ENCODE measurements around the gene MAX. TPM values are rescaled to one million over a fixed set of nuclear protein-coding genes. Genes with fewer than 3 reads are reported as not detected.

Gene MAX
- total RNA-seq, 4 donors from 2014 or later, result 61.8 to 87.1 (median 80.9) TPM

- H3K4me3 ChIP-seq, result no peak overlapping the region
- H3K9me3 ChIP-seq, result no peaks in the 10 kb centered on the region
- 92% methylated on average over 2 of the region's 23 CpGs; no CpG with 5 or more reads in 1 of the 2 donors for WGBS, 2 donors (ENCODE audit: low coverage in 1 of 2)
- H3K36me3 ChIP-seq, result peaks cover 0 to 45% of the 10 kb centered on the region in 2 donors
- TF ChIP-seq, protein P1, sequence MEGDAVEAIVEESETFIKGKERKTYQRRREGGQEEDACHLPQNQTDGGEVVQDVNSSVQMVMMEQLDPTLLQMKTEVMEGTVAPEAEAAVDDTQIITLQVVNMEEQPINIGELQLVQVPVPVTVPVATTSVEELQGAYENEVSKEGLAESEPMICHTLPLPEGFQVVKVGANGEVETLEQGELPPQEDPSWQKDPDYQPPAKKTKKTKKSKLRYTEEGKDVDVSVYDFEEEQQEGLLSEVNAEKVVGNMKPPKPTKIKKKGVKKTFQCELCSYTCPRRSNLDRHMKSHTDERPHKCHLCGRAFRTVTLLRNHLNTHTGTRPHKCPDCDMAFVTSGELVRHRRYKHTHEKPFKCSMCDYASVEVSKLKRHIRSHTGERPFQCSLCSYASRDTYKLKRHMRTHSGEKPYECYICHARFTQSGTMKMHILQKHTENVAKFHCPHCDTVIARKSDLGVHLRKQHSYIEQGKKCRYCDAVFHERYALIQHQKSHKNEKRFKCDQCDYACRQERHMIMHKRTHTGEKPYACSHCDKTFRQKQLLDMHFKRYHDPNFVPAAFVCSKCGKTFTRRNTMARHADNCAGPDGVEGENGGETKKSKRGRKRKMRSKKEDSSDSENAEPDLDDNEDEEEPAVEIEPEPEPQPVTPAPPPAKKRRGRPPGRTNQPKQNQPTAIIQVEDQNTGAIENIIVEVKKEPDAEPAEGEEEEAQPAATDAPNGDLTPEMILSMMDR (IDR thresholded peaks at IDR 0.05), result no peak
- TF ChIP-seq EP300 (IDR thresholded peaks at IDR 0.05), result no peak
- no peak for TF ChIP-seq POLR2A (IDR thresholded peaks at IDR 0.05)
- TF ChIP-seq POLR2AphosphoS5 (IDR thresholded peaks at IDR 0.05), result no peak
- no peak overlapping the region for H3K27ac ChIP-seq
- no peaks in the 10 kb centered on the region for H3K27me3 ChIP-seq
- H3K4me1 ChIP-seq, result no peaks in the 10 kb centered on the region
- no peak for ATAC-seq
These were observed 47.7 kb downstream of the MAX start for GRCh38 chr14:65054471-65055085.

DNA sequence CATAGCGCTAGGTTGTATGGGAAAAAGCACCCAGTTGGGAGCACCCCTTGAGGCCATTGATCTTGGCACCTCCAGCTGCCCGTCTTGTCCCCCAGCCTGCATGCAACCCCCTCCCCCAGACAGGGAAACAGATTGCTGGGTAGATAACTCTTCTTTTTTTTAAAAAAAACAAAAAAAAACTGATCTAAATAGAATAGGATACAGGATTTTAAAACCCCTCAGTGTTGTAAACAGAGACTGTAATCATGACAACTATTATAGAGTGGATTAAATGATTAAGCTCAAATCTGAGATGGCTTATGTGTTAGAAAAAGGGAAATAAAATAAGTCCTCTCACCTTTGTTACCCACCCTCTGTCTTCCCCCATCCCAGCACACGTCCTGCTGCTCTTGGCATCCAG, 48.9 kb downstream of the MAX start:
- ATAC-seq, result no peak
- Histone ChIP-seq H3K36me3 (peaks cover 0 to 51% of the 10 kb centered on the region in 2 donors), H3K27me3 (no peaks in the 10 kb centered on the region), H3K4me1 (no peaks in the 10 kb centered on the region), H3K27ac (no peak overlapping the region), H3K4me3 (no peak overlapping the region), H3K9me3 (no peaks in the 10 kb centered on the region)
- WGBS, 2 donors (ENCODE audit: low coverage in 1 of 2), result 69 to 83% methylated on average over 1 to 3 of the region's 3 CpGs
- TF ChIP-seq, protein P1 (IDR thresholded peaks at IDR 0.05), result no peak
- TF ChIP-seq POLR2A (IDR thresholded peaks at IDR 0.05) (no peak), EP300 (IDR thresholded peaks at IDR 0.05) (no peak), POLR2AphosphoS5 (IDR thresholded peaks at IDR 0.05) (no peak)

DNA sequence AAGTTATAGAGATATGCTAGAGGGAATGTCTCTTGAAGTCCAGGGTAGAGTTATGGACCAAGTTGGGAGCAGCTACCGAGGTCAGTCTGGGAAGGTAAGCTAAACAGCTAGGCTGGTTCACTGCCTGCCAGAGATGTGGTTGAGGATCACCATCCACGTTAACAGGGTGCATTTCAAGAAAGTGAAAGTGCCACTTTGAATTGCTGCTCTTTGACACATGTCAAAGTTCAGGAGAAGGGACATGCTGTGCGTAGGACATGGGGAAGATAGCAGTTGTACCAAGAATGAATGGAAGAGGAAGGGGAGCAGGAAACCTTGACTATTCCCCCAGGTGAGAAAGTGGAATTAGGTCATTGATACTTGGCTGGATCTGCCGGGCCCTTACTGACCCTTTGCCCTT, 49.5 kb downstream of the MAX start:
- ATAC-seq, result no peak
- Histone ChIP-seq H3K4me1 (no peaks in the 10 kb centered on the region), H3K4me3 (no peak overlapping the region), H3K27me3 (no peaks in the 10 kb centered on the region), H3K9me3 (no peaks in the 10 kb centered on the region), H3K36me3 (peaks cover 0 to 56% of the 10 kb centered on the region in 2 donors), H3K27ac (no peak overlapping the region)
- WGBS, 2 donors (ENCODE audit: low coverage in 1 of 2), result 70 to 78% methylated on average over 2 to 4 of the region's 4 CpGs
- TF ChIP-seq POLR2AphosphoS5 (IDR thresholded peaks at IDR 0.05), result no peak

- peaks cover 0 to 70% of the 10 kb centered on the region in 2 donors for H3K36me3 ChIP-seq
These were observed 56.6 kb downstream of the MAX start for GRCh38 chr14:65045709-65046108.

GRCh38 chr14:65045006-65045405, 57.3 kb downstream of the MAX start:
- Histone ChIP-seq H3K27ac (no peak overlapping the region), H3K4me3 (no peak overlapping the region), H3K36me3 (peaks cover 0 to 76% of the 10 kb centered on the region in 2 donors), H3K4me1 (no peaks in the 10 kb centered on the region), H3K27me3 (no peaks in the 10 kb centered on the region), H3K9me3 (no peaks in the 10 kb centered on the region)
- TF ChIP-seq POLR2AphosphoS5 (IDR thresholded peaks at IDR 0.05) (no peak), EP300 (IDR thresholded peaks at IDR 0.05) (no peak), POLR2A (IDR thresholded peaks at IDR 0.05) (no peak)
- TF ChIP-seq, protein P1 (IDR thresholded peaks at IDR 0.05), result no peak
- no peak for ATAC-seq
- WGBS, 2 donors (ENCODE audit: low coverage in 1 of 2), result 81 to 100% methylated on average over 1 to 5 of the region's 5 CpGs

More at GRCh38 chr14:65045709-65046108, 56.6 kb downstream of the MAX start:
- H3K4me3 ChIP-seq, result no peak overlapping the region
- no peak for ATAC-seq
- no peak overlapping the region for H3K27ac ChIP-seq
- WGBS, 2 donors (ENCODE audit: low coverage in 1 of 2), result 83 to 100% methylated on average over 2 to 4 of the region's 4 CpGs
- no peaks in the 10 kb centered on the region for H3K9me3 ChIP-seq
- no peaks in the 10 kb centered on the region for H3K27me3 ChIP-seq
- no peaks in the 10 kb centered on the region for H3K4me1 ChIP-seq
- no peak for TF ChIP-seq POLR2A (IDR thresholded peaks at IDR 0.05)
- no peak for TF ChIP-seq EP300 (IDR thresholded peaks at IDR 0.05)
- no peak for TF ChIP-seq POLR2AphosphoS5 (IDR thresholded peaks at IDR 0.05)

DNA sequence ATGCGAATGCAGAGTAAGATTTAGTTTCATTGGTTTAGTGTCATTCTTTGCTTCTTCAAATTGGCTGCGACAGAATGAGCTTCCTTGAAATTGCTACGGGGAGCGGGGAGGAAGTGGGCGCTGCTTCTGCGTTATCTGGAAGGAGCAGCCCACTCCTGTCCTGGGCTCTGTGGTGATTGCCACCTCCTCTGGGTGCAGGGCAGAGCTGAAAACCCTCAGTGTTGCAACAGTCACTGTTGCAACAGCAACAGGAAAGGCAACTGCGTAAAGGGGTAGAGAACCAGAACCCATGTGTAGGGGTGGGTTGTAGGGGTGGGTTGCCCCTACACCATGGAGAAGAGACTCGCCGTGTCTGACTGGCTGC, 57.7 kb downstream of the MAX start:
- H3K36me3 ChIP-seq, result peaks cover 0 to 80% of the 10 kb centered on the region in 2 donors
- no peaks in the 10 kb centered on the region for H3K27me3 ChIP-seq
- WGBS, 2 donors (ENCODE audit: low coverage in 1 of 2), result 74 to 78% methylated on average over 5 to 6 of the region's 9 CpGs
- TF ChIP-seq, protein P1 (IDR thresholded peaks at IDR 0.05), result no peak
- TF ChIP-seq POLR2A (IDR thresholded peaks at IDR 0.05) (no peak), EP300 (IDR thresholded peaks at IDR 0.05) (no peak), POLR2AphosphoS5 (IDR thresholded peaks at IDR 0.05) (no peak)
- no peaks in the 10 kb centered on the region for H3K4me1 ChIP-seq
- ATAC-seq, result no peak
- H3K9me3 ChIP-seq, result no peaks in the 10 kb centered on the region
- no peak overlapping the region for H3K4me3 ChIP-seq
- no peak overlapping the region for H3K27ac ChIP-seq
